DMS53 treated with DMSO at 0.1 percent for 48 hours (cell line): Measurements from ENCODE around the gene CHST4.
"Not testable (repeated sequence)": the region's sequence is repeated elsewhere in the genome, so short reads cannot be mapped to it uniquely, and the experiment has no call there.

Experiments
- DNase-seq: peaks from one replicate; lab custom pipeline; 2025; ENCODE audit not compliant: unreplicated experiment; lab: John Stamatoyannopoulos, UW

The CHST4 gene

GRCh38 chr16:71524566-71525553 is 1.4 kb upstream of the CHST4 start:
- no peak for DNase-seq

GRCh38 chr16:71528257-71528656 is 2.0 kb downstream of the CHST4 start:
- no peak for DNase-seq

- no peak for DNase-seq
These were observed 2.6 kb downstream of the CHST4 start for GRCh38 chr16:71528863-71529262.

GRCh38 chr16:71532366-71532765 is 6.1 kb downstream of the CHST4 start:
- no peak for DNase-seq

- peak; percentile 5 for DNase-seq
These were observed 10.7 kb downstream of the CHST4 start for GRCh38 chr16:71536752-71537499.

- DNase-seq, result peak; percentile 58
These were observed 11.4 kb downstream of the CHST4 start for GRCh38 chr16:71537643-71538042.

- peak; percentile 21 for DNase-seq
These were observed 16.2 kb downstream of the CHST4 start for GRCh38 chr16:71542377-71542776.

GRCh38 chr16:71547168-71547567 is 20.9 kb downstream of the CHST4 start:
- no peak for DNase-seq

- DNase-seq, result no peak
These were observed 26.7 kb downstream of the CHST4 start for GRCh38 chr16:71552698-71553503.

GRCh38 chr16:71555230-71555891 is 29.1 kb downstream of the CHST4 start:
- no peak for DNase-seq

- DNase-seq, result no peak
These were observed 31.1 kb downstream of the CHST4 start for GRCh38 chr16:71557299-71557698.

GRCh38 chr16:71557954-71558582 is 31.8 kb downstream of the CHST4 start:
- no peak for DNase-seq

- no peak for DNase-seq
These were observed 33.6 kb downstream of the CHST4 start for GRCh38 chr16:71559855-71560254.

- DNase-seq, result not testable (repeated sequence)
These were observed 35.7 kb downstream of the CHST4 start for GRCh38 chr16:71561886-71562285.

GRCh38 chr16:71562552-71562951 is 36.3 kb downstream of the CHST4 start:
- no peak for DNase-seq

GRCh38 chr16:71564335-71564967 is 38.2 kb downstream of the CHST4 start:
- peak; percentile 60 for DNase-seq

- no peak for DNase-seq
These were observed 39.8 kb downstream of the CHST4 start for GRCh38 chr16:71565812-71566700.

- no peak for DNase-seq
These were observed 41.7 kb downstream of the CHST4 start for GRCh38 chr16:71567931-71568330.

- no peak for DNase-seq
These were observed 42.3 kb downstream of the CHST4 start for GRCh38 chr16:71568551-71568950.
